Measurements from ENCODE around the gene CDC42BPA. TPM values are rescaled to one million over a fixed set of nuclear protein-coding genes. Genes with fewer than 3 reads are reported as not detected.

The CDC42BPA gene
- total and polyA plus RNA-seq, 2 of the 13 experiments (the other 11 are each of a cell fraction or from before 2014, with no cell fraction given): 6.5 to 16.0 TPM

GRCh38 chr1:227068883-227069282 is 249.4 kb downstream of the CDC42BPA start:
- CTCF ChIA-PET (ENCODE audit: low intra/inter-chr PET ratio, low total read pairs): no interaction called here

GRCh38 chr1:227066999-227067398 is 251.3 kb downstream of the CDC42BPA start:
- Histone ChIP-seq H3K27me3 (ENCODE audit: control insufficient read depth in 1 of 2, insufficient read depth in 2 of 2, low read length in 2 of 2) (no peaks in the 10 kb centered on the region), H3K9me3 (ENCODE audit: low read length) (no peaks in the 10 kb centered on the region), H2AFZ (ENCODE audit: low read length) (no peak overlapping the region), H3K9ac (ENCODE audit: insufficient read depth, low read depth, low read length) (no peak overlapping the region), H3K79me2 (ENCODE audit: insufficient read depth, low read length) (no peaks in the 10 kb centered on the region), H3K4me2 (ENCODE audit: low read depth, low read length) (no peak overlapping the region), H3K4me3 (replicated peaks in 1 of 3; ENCODE audit: insufficient read depth in 1 of 3, low read depth in 2 of 3, low read length in 3 of 3) (no peak overlapping the region), H3K36me3 (replicated peaks in 1 of 2; ENCODE audit: control insufficient read depth in 1 of 2, insufficient read depth in 2 of 2, low read length in 2 of 2) (peaks cover 0 to 8% of the 10 kb centered on the region in 2 experiments; a peak in 2 of 5 replicates), H3K4me1 (ENCODE audit: insufficient read depth, low read length) (no peaks in the 10 kb centered on the region), H4K20me1 (ENCODE audit: insufficient read depth, low read length) (no peaks in the 10 kb centered on the region), H3K27ac (ENCODE audit: extremely low read length, insufficient read depth, low read length) (no peak overlapping the region)
- no peak for ATAC-seq
- no TSS peak for BruUV-seq (replicated peaks)
- CTCF ChIA-PET (ENCODE audit: low intra/inter-chr PET ratio, low total read pairs): no interaction called here
- POLR2A ChIA-PET: interaction anchor here (0.6 kb wide), 1 partner anchor 128 kb away, joined by 4 read pairs; no protein-coding TSS in a partner anchor
- 97% methylated on average over 1 of the region's 1 CpG for WGBS (ENCODE audit: low lambda C conversion rate)
- intact Hi-C loops (cut with micrococcal nuclease; ENCODE audit: unreplicated experiment): no loop called here
- no peak for DNase-seq (ENCODE audit: low spot score)
- FAIRE-seq: no peak
- in situ Hi-C loops (cut with HindIII; ENCODE audit: extremely low pct_ligation_motif_present, low pct_unique_long_range_greater_than_20kb): no loop called here
- TF ChIP-seq KLF16 (CRISPR knock-in tag; IDR thresholded peaks at IDR 0.05) (no peak), ZNF34 (CRISPR knock-in tag; IDR thresholded peaks at IDR 0.05; ENCODE audit: borderline replicate concordance) (no peak), MAFG (CRISPR knock-in tag; IDR thresholded peaks at IDR 0.05) (no peak), MLLT10 (CRISPR knock-in tag; IDR thresholded peaks at IDR 0.05) (no peak), ARHGAP35 (CRISPR knock-in tag; IDR thresholded peaks at IDR 0.05; ENCODE audit: borderline replicate concordance) (no peak), KIAA2018 (CRISPR knock-in tag; IDR thresholded peaks at IDR 0.05; ENCODE audit: borderline replicate concordance) (no peak), ZBTB37 (CRISPR knock-in tag; IDR thresholded peaks at IDR 0.05) (no peak), ZNF335 (CRISPR knock-in tag; IDR thresholded peaks at IDR 0.05) (no peak)

More at GRCh38 chr1:227068883-227069282, 249.4 kb downstream of the CDC42BPA start:
- BruUV-seq (replicated peaks): no TSS peak
- WGBS (ENCODE audit: low lambda C conversion rate): 94% methylated on average over 2 of the region's 2 CpGs
- intact Hi-C loops (cut with micrococcal nuclease; ENCODE audit: unreplicated experiment): no loop called here
- H3K36me3 ChIP-seq (replicated peaks in 1 of 2; ENCODE audit: control insufficient read depth in 1 of 2, insufficient read depth in 2 of 2, low read length in 2 of 2): peaks cover 2 to 21% of the 10 kb centered on the region in 2 experiments; a peak in 2 of 5 replicates
- H3K4me2 ChIP-seq (ENCODE audit: low read depth, low read length): no peak overlapping the region
- no peaks in the 10 kb centered on the region for H3K79me2 ChIP-seq (ENCODE audit: insufficient read depth, low read length)
- no peaks in the 10 kb centered on the region for H3K4me1 ChIP-seq (ENCODE audit: insufficient read depth, low read length)
- TF ChIP-seq TRIM24 (CRISPR knock-in tag; IDR thresholded peaks at IDR 0.05) (no peak), ZMAT3 (CRISPR knock-in tag; conservative IDR thresholded peaks at IDR 0.05) (no peak), IRF2 (CRISPR knock-in tag; IDR thresholded peaks at IDR 0.05) (no peak)
- POLR2A ChIA-PET: no interaction called here
- H3K27me3 ChIP-seq (ENCODE audit: control insufficient read depth in 1 of 2, insufficient read depth in 2 of 2, low read length in 2 of 2): no peaks in the 10 kb centered on the region
- no peak overlapping the region for H3K9ac ChIP-seq (ENCODE audit: insufficient read depth, low read depth, low read length)
- ATAC-seq (no peak), DNase-seq (ENCODE audit: low spot score) (no peak), FAIRE-seq (no peak)
- H4K20me1 ChIP-seq (ENCODE audit: insufficient read depth, low read length): no peaks in the 10 kb centered on the region
- no peak overlapping the region for H3K27ac ChIP-seq (ENCODE audit: extremely low read length, insufficient read depth, low read length)
- no peaks in the 10 kb centered on the region for H3K9me3 ChIP-seq (ENCODE audit: low read length)
- in situ Hi-C loops (cut with HindIII; ENCODE audit: extremely low pct_ligation_motif_present, low pct_unique_long_range_greater_than_20kb): no loop called here
- no peak overlapping the region for H2AFZ ChIP-seq (ENCODE audit: low read length)
- H3K4me3 ChIP-seq (replicated peaks in 1 of 3; ENCODE audit: insufficient read depth in 1 of 3, low read depth in 2 of 3, low read length in 3 of 3): no peak overlapping the region
